ENCODE data around the gene CLEC16A.

GRCh38 chr16:11064202-11064540 lies 119.8 kb downstream of the CLEC16A start:
- no peak for TF ChIP-seq CTCF (IDR thresholded peaks at IDR 0.05 in 4 of 5, conservative IDR thresholded peaks at IDR 0.05 in 1 of 5)
- no peak for TF ChIP-seq POLR2A (IDR thresholded peaks at IDR 0.05)
